ENCODE measurements around the gene TPP1. TPM values are rescaled to one million over a fixed set of nuclear protein-coding genes. Genes with fewer than 3 reads are reported as not detected.

The TPP1 gene
- total and polyA plus RNA-seq, 9 of the 15 experiments (the other 6 are each of a cell fraction or from before 2014, with no cell fraction given) = 7.5 to 75.8 (median 15.7) TPM

- TF ChIP-seq ETS1 (conservative IDR thresholded peaks at IDR 0.05; ENCODE audit: control insufficient read depth, low read depth, low read length) (peak; percentile 76; the same call in 1 of the 2 replicates), CREB5 (CRISPR knock-in tag; IDR thresholded peaks at IDR 0.05) (no peak), ZFX (CRISPR knock-in tag; IDR thresholded peaks at IDR 0.05) (no peak), RCOR1 (IDR thresholded peaks at IDR 0.05; ENCODE audit: borderline replicate concordance in 1 of 2, low read depth in 2 of 2, low read length in 2 of 2) (peak in 1 of 2 experiments; percentile 70; a peak in 1 of 4 replicates), KHSRP (IDR thresholded peaks at IDR 0.05) (0 out of 2 replicates have a peak, but pooled peaks have one; percentile 43), CTCFL (IDR thresholded peaks at IDR 0.05; ENCODE audit: borderline replicate concordance, insufficient read depth, low read depth, low read length, poor library complexity, severe bottlenecking) (no peak), CEBPZ (IDR thresholded peaks at IDR 0.05; ENCODE audit: borderline replicate concordance, low read depth, low read length) (no peak), NR0B1 (IDR thresholded peaks at IDR 0.05; ENCODE audit: partially characterized antibody) (no peak), SNRNP70 (optimal IDR thresholded peaks at IDR 0.05; ENCODE audit: low read depth, low read length) (no peak), TBP (optimal IDR thresholded peaks at IDR 0.05; ENCODE audit: low read depth, low read length) (peak; percentile 64), ZNF253 (CRISPR knock-in tag; conservative IDR thresholded peaks at IDR 0.05) (no peak), BHLHE40 (IDR thresholded peaks at IDR 0.05; ENCODE audit: low read length) (peak; percentile 83), ZNF561 (CRISPR knock-in tag; conservative IDR thresholded peaks at IDR 0.05) (no peak), CC2D1A (IDR thresholded peaks at IDR 0.05) (no peak), ZNF165 (CRISPR knock-in tag; IDR thresholded peaks at IDR 0.05; ENCODE audit: borderline replicate concordance) (no peak), LARP7 (IDR thresholded peaks at IDR 0.05) (no peak), ZNF586 (CRISPR knock-in tag; conservative IDR thresholded peaks at IDR 0.05) (no peak), POU5F1 (IDR thresholded peaks at IDR 0.05; ENCODE audit: borderline replicate concordance, low read depth, low read length, partially characterized antibody) (no peak)
Measured at GRCh38 chr11:6619004-6619745, at the start of gene TPP1 (continued).

All from K562 (cell line).